Breast epithelium (tissue), 3 donors: ENCODE data around the gene BCAP31.

Experiments
- POLR2A ChIP-seq: fragments of 450-650 bp; IDR thresholded peaks from one replicate; pipeline ENCODE4 v1.6.1; 2016; ENCODE audit warnings: antibody characterized with exemption, mild to moderate bottlenecking, moderate library complexity
- TF ChIP-seq, protein P1 (sequence below), 3 donors: fragments of 450-650 bp; IDR thresholded peaks; one replicate each; pipeline ENCODE4 v1.5.1; 2016 to 2017; ENCODE audit warnings: antibody characterized with exemption in 3 of 3, mild to moderate bottlenecking in 3 of 3, moderate library complexity in 3 of 3

- no peak for TF ChIP-seq POLR2A
- TF ChIP-seq, protein P1, sequence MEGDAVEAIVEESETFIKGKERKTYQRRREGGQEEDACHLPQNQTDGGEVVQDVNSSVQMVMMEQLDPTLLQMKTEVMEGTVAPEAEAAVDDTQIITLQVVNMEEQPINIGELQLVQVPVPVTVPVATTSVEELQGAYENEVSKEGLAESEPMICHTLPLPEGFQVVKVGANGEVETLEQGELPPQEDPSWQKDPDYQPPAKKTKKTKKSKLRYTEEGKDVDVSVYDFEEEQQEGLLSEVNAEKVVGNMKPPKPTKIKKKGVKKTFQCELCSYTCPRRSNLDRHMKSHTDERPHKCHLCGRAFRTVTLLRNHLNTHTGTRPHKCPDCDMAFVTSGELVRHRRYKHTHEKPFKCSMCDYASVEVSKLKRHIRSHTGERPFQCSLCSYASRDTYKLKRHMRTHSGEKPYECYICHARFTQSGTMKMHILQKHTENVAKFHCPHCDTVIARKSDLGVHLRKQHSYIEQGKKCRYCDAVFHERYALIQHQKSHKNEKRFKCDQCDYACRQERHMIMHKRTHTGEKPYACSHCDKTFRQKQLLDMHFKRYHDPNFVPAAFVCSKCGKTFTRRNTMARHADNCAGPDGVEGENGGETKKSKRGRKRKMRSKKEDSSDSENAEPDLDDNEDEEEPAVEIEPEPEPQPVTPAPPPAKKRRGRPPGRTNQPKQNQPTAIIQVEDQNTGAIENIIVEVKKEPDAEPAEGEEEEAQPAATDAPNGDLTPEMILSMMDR (IDR thresholded peaks at IDR 0.05), result no peak
Measured at GRCh38 chrX:153688071-153688470, 36.1 kb downstream of the BCAP31 start.
